LNCAP (cell line): ENCODE data around the gene NFXL1.

Experiments
- TF ChIP-seq, protein P1 (sequence below): fragments of 450-650 bp; IDR thresholded peaks from 2 replicates; pipeline ENCODE4 v1.5.1; 2017; ENCODE audit warnings: mild to moderate bottlenecking

The NFXL1 gene

DNA sequence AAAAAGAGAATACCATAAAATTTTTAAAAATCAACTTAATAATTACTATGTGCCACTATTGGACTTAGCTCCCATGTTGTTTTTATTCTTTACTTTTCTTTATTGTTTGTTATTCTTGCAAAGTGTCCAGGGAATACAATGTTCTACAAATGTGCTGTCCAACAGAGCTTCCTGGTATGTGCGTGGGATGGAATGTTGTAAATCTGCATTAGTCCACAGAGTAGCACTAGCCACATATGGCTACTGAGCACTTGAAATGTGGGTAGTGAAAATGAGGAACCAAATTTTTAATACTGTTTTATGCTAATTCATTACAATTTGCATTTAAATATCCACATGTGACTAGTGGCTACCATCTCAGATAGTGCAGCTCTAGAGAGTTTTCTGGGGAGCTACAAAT lies 62.2 kb downstream of the NFXL1 start:
- TF ChIP-seq, protein P1, sequence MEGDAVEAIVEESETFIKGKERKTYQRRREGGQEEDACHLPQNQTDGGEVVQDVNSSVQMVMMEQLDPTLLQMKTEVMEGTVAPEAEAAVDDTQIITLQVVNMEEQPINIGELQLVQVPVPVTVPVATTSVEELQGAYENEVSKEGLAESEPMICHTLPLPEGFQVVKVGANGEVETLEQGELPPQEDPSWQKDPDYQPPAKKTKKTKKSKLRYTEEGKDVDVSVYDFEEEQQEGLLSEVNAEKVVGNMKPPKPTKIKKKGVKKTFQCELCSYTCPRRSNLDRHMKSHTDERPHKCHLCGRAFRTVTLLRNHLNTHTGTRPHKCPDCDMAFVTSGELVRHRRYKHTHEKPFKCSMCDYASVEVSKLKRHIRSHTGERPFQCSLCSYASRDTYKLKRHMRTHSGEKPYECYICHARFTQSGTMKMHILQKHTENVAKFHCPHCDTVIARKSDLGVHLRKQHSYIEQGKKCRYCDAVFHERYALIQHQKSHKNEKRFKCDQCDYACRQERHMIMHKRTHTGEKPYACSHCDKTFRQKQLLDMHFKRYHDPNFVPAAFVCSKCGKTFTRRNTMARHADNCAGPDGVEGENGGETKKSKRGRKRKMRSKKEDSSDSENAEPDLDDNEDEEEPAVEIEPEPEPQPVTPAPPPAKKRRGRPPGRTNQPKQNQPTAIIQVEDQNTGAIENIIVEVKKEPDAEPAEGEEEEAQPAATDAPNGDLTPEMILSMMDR = no peak

DNA sequence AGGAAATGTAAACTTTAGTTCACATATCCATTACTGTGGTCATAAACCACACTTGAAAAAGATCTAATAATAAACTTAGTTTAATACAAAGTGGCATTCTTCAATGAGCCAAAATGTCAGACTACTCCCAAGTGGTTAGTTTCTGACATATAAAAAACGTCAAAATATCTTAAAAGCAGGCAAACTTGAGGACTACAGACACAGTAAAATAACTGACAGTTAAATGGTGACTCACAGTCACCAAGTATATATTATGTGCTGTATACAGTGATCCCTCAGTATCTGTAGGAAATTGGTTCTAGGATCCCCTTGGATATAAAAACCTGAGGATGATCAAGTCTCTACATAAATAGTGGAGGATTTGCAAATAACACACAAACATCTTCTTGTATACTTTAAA lies 64.9 kb downstream of the NFXL1 start:
- TF ChIP-seq, protein P1 = no peak

DNA sequence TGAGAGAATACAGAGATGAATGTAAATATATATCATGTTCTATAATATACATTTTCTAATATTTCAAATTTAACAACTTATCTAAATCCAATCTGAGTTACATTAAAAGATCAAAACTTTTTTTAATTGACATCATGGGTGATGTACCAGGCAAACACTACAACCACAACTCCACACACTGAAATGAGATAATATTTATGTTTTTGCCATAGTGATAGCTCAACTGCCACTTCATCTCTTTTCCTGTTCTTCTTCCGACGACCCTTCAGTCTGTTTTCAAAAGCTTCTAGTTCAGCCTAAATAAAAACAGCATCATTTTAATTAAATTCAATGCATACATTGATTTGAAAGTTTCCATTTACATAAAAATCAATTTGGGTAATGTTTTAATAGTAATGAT lies 66.3 kb downstream of the NFXL1 start:
- TF ChIP-seq, protein P1 = no peak

DNA sequence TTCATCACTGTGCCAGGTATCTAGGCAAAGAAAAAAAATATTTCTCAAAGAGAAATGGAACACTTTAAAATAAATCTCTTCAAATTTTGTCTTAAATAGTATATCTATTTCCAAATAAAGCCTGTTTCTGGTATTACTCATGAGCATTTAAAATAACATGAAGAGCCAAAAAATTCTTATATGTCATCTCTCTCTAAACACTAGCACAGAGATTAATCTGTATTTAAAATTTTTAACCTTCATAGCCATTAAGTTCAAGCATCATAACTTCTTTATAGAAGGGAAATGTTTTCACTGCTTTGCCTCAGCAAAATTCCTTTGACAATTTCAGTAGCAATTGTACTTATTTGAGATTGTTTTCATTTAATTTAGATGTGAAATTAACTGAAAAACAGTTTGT lies 71.4 kb downstream of the NFXL1 start:
- TF ChIP-seq, protein P1 = no peak

DNA sequence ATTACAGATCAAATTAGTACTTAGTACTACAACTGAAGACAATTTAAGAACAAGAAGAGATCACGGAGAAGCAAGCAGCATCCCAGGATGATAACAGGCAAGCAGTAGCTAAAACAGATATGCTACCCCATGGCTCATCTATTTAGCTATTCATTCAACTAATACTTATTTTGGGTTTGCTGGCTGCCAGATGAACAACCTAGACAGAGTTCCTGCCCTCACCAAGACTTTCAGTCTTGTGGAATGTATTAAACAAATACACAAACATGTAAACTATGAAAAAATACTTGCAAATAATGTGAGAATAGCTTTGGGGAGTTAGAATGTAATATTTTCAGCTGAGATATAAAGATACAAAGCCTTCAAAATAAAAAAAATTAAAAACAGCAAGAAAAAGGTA lies 74.1 kb downstream of the NFXL1 start:
- TF ChIP-seq, protein P1 = no peak

DNA sequence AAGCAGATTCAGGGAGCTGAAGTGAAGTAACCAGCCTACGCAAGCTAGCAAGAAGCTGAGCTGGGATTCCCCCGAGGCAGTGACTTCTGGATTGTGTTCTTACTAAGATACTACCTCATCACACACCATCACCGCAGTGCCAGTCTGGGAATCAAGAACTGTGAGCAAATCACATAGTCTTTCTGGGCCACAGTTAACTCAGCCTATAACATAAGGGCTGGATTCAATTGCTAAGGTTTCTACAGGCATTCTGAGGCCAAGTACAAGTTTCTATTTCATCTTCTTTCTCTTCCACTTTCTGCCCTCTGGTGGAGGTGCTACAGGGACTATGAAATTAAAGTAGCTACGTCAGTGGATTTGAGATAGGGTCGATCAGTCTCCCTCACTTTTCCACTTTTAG lies 75.1 kb downstream of the NFXL1 start:
- TF ChIP-seq, protein P1 = peak; percentile 34; the same call in 1 of the 2 replicates

DNA sequence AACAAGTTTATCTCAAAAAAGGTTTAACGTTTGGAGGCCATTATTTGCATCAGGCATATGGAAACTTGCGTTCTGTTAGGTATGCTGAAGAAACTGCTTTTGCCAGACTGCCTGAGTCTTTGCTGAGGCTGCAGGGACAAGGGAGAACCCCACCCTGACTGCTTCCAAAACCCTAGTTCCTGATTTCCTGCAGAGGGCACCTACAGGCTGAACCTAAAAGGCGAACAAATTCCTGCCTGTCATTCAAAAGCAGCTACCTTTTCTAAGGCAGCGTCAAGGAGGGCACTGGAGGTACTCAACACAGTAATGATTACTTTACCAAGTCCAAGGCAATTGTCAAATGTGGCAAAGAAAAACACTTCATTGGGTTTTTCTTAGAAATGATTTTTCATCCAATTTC lies 75.9 kb downstream of the NFXL1 start:
- TF ChIP-seq, protein P1 = no peak

DNA sequence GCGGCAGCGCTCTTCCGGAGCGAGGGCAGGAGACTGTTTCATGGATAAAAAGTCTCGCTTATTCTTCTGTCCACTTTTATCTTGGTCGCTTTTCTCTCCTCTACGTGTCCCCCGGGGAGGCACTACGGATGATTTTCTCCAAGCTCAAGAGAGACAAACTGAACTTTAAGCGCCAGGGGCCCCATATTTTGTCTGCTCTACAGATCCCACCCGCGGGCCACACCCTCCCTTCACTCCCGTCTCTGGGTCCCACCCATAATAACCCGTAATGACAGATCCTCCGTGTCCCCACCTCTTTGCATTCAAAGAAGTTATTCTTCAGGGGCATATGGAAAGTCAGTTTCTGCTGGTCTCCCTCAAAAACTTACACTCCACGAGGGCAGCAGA lies 76.5 kb downstream of the NFXL1 start, which contains the start of gene CORIN:
CORIN (minus strand) TSS at position 160 of the 387 bp plus-strand sequence; CDS start at position 42, 118 bp downstream.
- TF ChIP-seq, protein P1 = no peak
